Measurements from ENCODE around the gene CLEC16A.

The CLEC16A gene

DNA sequence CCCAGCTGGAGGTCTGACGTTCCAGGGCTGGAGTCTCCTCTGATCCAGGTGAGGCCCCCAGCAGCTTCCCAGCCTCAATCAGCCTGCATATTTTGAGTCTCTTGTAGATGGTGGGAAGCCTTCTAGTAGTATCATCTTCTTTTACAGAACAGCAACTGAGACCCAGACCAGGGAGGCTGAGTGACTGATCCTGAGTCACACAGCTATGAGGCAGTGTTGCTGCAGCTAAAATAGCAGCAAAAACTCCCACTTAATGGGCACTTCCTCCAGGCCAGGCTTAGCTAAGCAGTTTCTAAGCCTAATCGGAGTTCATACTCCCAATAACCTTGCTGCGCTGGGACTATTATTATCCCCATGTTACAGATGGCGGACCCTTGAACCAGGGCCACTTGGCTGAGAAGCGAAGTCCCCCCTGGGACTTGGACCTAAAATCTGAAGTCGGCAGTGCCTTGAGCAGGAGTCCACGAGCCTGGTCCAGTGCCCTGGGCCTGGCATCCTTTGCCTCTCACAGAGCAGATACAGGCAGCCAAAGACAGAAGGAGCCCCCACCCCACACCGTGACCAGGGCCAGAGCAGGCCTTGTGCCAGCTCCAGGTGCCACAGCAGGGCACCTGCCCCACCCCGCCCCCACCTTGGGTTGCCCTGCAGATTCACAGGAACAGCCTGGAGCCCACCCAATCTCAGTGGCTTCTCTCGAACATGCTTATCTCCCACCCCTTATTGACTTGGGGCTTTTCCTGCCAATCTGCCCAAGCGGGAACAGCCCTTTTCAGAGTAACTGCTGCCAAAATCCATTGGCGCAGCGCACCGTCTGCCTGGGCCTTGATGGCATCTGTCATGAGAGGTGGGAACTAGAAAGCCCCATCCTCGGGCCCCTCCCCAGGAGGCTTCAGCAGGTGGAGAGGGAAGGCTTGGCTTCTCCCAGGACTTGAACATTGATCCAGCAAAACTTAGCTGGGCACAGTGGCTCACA lies 246.5 kb downstream of the CLEC16A start:
- peak; percentile 58 for DNase-seq

DNA sequence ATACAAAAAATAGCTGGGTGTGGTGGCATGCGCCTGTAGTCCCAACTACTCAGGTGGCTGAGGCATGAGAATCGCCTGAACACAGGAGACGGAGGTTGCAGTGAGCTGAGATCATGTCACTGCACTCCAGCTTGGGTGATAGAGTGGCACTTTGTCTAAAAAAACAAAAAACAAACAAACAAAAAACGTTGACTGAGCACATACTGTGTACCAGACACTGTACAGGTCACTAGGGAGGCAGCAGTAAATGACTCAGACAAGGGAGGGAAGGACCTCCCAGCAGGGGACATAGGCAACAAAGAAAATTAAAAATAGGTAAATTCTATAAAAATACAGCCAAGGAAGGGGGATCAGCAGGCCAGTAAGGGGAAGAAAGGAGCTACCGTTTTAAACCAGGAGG lies 247.3 kb downstream of the CLEC16A start:
- no peak for DNase-seq

GRCh38 chr16:11193494-11193893 lies 249.1 kb downstream of the CLEC16A start:
- DNase-seq, result no peak

GRCh38 chr16:11194913-11195312 lies 250.5 kb downstream of the CLEC16A start:
- no peak for DNase-seq

GRCh38 chr16:11196286-11196828 lies 252.0 kb downstream of the CLEC16A start:
- no peak for DNase-seq

GRCh38 chr16:11198375-11198774 lies 254.0 kb downstream of the CLEC16A start:
- no peak for DNase-seq

DNA sequence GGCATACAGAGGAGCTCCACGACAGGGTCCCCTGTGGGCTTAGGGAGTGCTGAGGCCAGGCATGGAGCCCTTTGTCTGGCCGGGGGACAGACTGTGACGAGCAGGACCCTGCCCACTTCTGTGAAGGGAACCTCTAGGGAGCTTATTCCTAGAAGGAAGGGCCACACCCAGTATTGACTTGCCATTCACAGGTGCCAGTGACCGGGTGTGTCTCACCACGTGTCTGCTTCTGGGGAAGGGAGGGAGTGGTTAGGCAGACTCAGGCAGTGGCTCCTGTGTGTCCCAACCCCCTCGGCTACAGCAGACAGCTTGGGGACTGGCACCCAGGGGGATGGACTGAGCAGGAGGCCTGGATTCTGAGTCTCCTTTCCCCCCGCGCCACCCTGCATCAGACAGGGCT lies 254.5 kb downstream of the CLEC16A start:
- peak; percentile 70 for DNase-seq

DNA sequence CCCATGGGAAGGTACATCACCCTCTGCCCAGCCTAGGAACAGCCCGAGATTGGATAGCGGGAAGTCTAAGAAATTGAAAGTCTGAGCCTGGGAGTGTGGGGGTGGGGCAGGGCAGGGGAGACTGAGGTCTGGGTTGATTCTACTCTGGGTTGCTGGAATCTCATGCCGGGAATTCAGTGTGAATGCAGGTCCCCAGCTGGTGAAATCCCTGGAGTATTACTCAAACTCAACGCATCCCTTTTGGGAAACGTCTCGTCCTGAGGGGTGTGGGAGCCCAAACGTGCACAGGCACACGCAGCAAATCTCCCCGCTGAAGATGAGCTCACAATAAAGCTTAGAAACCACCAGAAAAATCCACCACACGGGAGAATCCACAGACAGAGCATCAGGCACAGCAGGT lies 256.2 kb downstream of the CLEC16A start:
- DNase-seq, result no peak

GRCh38 chr16:11201498-11202259 lies 257.3 kb downstream of the CLEC16A start:
- DNase-seq, result peak; percentile 81

DNA sequence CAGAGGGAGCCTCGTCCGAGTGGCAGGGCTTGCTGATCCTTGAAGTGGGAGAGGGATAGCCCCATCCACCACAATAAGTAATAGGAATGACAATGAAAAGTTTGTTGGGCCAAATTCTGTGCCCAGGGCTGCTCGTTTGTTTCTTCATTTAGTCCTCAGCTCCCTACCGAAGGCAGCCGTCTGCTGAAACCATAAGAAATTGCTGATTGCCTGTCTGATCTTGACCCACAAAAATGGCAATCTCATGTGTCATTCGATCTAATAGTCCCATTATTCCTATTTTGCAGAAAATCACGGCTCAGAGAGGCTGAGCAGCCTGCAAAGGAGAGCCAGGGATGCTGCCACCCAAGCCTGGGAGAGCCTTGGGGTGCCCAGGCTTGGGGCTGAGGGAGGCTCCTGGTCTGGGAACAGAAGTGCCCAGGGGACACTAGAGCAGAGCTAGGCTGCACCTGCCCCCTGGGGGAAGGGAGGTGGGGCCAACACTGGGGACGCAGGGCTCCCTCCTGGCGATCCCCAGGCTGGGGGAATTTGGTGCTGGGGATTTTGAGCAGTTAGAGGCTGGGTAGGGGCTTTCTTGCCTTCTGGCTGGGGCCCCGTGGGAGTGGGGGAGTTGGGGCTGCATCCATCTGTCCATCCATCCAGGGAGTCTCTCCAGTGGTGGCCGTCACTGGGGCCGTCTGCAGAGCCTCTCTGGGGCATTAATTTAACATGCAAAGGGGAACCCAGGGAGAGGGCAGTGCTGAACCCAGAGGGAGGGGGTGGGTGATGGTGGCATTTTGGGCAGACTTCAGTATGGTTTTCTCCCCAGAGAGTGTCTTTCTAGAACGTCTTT lies 258.1 kb downstream of the CLEC16A start:
- no peak for DNase-seq

DNA sequence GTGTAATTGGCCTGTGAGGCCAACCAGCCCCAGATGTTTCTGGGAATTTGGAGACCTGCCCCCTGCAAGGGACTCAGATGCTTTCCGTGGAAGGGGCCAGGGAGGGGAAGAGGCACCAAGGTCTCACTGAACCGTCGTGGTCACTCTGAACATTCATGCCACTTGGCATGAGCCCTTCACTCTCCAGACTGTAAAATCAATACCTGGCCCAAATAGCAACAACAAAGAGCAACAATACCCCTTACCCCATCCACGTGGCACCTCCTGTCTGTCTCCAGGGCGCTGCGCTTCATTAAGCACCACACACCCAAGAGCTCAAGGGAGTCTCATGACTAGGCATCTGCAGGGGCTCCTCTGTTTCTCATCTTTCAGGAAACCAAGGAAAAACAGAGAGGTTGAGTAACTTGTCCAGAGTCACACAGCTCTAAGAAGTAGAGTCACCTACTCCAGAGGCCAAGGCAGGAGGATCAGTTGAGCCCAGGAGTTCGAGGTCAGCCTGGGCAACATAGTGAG lies 258.8 kb downstream of the CLEC16A start:
- no peak for DNase-seq

- DNase-seq, result no peak
Observed at GRCh38 chr16:11204513-11205047, 260.2 kb downstream of the CLEC16A start.

- no peak for DNase-seq
Observed at GRCh38 chr16:11205065-11205699, 260.8 kb downstream of the CLEC16A start.

DNA sequence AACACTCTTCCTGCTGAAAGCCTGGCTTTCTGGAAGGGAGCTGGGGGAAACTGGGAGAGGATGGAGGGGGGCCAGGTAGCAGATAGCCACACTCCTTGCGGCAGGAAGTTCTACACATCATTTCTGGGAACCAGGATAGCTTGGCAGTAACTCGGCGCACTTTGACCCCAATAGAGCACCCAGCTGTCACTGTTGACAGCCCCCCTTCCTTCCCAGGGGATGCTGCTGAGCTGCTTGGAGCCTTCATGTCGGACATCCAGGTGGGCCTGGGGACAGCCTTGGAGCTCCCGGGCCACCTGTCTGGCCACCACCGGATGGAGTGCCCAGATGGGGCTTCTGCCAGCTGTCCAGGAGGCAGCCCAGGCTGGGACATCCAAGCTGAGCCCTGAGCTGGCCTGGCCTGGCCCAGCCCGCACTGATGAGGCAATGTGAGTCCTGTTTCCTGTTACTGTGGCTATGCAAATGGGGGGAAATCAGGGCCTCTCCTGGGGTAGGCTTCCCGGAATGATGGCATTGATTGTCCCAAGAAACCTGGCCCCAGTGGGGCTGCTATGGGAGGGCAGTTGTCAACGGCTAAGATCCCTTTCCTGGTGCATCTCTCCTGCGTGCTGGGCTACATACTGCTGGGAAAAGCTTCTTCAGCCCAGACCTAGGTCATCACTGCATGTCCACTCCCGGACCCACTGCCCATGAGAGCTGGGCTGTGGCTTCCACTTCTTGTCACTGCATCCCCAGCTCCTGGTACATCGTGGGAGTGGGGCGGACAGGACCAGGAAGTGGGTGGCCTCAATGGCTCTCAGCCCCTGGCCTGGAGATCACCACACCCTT lies 261.6 kb downstream of the CLEC16A start:
- peak; percentile 53 for DNase-seq

DNA sequence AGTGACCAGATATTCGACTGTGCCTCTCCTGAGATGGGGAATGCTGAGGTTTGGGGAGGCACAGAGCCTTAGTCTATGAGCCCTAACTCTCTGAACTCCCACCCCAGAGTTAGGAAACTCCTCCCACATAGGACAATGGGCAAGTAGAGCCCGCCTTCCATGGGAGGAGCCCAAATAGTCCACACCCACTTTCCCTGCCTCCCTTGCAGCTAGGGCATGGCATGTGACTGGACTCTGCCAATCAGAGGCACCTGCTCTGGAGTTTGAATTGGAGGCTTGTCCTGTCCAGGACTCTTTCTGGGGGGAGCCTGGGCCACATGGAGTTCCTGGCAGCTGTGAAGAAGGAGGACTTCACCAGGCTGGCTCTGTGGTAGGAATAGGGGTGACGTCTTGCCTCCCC lies 263.3 kb downstream of the CLEC16A start:
- DNase-seq, result peak; percentile 42

DNA sequence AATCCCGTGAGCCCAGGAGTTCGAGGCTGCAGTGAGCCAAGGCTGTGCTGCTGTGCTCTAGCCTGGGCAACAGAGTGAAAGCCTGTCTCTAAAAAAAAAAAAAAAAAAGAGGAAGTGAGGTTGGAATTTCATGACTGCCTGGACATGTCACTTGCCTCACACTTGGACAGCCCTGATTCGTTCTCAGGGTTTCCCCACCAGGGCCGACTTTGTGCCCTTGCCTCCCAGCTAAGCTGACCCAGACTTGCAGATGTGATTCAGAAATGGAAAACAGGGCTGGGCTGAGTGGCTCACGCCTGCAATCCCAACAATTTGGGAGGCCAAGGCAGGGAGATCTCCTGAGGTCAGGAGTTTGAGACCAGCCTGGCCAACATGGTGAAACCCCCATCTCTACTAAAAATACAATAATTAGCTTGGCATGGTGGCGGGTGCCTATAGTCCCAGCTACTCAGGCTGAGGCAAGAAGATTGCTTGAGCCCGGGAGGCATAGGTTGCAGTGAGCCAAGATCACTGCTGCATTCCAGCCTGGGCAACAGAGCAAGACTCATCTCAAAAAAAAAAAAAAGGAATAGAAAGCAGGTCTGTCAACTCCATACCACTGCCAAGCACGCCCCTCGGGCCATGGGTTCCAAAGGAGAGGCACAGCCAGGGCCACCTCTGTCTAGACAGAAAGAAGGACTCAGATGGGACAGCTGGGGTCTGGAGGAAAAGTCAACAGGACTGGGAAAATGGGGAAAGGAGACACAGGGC lies 264.7 kb downstream of the CLEC16A start:
- DNase-seq, result peak; percentile 65

DNA sequence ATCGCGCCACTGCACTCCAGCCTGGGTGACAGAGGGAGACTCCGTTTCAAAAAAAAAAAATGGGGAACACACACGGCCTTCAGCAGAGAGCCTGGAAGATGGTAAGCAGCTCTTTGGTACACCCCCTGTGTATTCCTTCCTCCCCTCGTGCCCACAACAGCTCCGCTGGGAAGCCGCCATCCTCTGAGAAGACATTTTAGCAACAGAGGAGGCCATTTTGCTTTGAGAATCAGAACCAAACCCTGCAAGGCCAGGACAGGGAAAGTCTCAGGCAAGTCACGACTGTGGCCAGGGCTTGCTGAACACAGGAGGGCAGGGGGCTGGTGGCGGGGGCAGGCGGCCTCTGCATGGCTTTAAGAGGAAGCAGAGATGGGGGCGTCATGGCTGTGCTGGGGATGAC lies 265.9 kb downstream of the CLEC16A start:
- DNase-seq, result no peak

DNA sequence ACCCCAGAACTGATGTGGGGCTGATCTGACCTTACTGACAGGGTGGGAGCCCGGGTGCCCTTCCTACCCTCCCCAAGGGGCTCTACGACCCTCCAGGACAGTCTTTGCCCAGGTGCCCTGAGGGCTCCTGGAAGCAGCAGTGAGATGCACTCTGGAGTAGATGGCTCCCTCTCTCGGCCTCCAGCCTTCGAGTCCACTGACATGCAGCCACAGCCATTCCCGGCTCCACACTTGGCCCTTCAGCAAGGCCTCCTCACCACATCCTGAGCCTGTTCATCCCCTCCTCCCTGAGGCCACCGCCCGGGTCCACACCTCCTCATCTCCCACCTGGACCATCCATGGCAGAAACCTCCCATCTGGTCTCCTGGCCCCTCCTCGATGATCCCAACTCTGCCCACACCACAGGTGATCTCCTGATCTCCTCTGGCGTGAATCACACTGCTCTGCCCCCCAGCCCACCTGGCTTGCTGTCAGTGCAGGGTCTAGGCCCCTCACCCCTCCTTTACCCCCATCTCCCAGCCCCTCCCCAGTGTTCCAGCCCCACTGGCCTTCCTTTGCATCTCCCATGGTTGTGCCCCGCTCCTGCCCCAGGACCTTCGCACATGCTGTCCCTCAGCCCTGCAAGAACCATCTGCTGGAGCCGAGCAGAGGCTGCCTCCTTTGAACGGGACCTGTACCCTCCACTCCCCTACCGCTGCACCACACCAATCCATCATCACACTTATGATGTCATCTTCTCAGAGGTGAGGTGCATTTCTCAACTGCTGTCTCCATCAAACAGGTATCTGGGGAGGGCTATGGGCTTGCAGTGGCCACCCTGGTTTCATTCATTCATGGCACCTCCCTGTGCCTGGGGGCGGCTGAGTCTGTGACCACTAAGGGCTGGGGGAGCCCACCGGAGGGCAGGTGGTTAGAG lies 267.0 kb downstream of the CLEC16A start:
- DNase-seq, result no peak
